ENCODE data around the gene OLIG2.

DNA sequence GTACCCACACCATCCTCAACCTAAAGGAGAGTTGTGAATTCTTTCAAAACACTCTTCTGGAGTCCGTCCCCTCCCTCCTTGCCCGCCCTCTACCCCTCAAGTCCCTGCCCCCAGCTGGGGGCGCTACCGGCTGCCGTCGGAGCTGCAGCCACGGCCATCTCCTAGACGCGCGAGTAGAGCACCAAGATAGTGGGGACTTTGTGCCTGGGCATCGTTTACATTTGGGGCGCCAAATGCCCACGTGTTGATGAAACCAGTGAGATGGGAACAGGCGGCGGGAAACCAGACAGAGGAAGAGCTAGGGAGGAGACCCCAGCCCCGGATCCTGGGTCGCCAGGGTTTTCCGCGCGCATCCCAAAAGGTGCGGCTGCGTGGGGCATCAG is 638 bp upstream of the OLIG2 start:
- TF ChIP-seq, protein P1, sequence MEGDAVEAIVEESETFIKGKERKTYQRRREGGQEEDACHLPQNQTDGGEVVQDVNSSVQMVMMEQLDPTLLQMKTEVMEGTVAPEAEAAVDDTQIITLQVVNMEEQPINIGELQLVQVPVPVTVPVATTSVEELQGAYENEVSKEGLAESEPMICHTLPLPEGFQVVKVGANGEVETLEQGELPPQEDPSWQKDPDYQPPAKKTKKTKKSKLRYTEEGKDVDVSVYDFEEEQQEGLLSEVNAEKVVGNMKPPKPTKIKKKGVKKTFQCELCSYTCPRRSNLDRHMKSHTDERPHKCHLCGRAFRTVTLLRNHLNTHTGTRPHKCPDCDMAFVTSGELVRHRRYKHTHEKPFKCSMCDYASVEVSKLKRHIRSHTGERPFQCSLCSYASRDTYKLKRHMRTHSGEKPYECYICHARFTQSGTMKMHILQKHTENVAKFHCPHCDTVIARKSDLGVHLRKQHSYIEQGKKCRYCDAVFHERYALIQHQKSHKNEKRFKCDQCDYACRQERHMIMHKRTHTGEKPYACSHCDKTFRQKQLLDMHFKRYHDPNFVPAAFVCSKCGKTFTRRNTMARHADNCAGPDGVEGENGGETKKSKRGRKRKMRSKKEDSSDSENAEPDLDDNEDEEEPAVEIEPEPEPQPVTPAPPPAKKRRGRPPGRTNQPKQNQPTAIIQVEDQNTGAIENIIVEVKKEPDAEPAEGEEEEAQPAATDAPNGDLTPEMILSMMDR (conservative IDR thresholded peaks at IDR 0.05; ENCODE audit: low read length): peak; percentile 54
- no peak for TF ChIP-seq EZH2phosphoT487 (IDR thresholded peaks at IDR 0.05; ENCODE audit: borderline replicate concordance)
